Stimulated activated CD8-positive, alpha-beta memory T cell treated with anti-CD3 and anti-CD28 coated beads, Interleukin-4, amount 100 ng/mL, for 4 hours (primary cell): ENCODE measurements around the gene CSRNP2.
"Not testable (repeated sequence)": the region's sequence is repeated elsewhere in the genome, so short reads cannot be mapped to it uniquely, and the experiment has no call there.

Experiments used
- DNase-seq, 2 donors: peaks; one replicate each; pipeline ENCODE4 v3.0.0-alpha.2; 2020; ENCODE audit warnings: low read depth in 2 of 2, low spot score in 1 of 2

CSRNP2 gene

DNA sequence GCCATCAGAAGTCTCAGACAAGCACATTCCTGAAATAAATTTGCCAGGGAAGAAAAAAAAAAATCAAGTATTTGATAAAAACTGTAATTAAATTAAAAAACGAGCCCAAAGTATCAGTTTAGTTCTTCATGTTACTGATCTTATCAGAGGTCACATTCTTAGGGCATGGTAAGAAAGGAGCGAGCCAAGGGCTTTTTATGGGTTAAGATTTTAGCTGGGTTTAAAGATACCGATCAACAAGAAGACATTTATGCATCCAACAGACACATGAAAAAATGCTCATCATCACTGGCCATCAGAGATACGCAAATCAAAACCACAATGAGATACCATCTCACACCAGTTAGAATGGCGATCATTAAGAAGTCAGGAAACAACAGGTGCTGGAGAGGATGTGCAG is 5.0 kb downstream of the CSRNP2 start:
- not testable (repeated sequence) for DNase-seq

DNA sequence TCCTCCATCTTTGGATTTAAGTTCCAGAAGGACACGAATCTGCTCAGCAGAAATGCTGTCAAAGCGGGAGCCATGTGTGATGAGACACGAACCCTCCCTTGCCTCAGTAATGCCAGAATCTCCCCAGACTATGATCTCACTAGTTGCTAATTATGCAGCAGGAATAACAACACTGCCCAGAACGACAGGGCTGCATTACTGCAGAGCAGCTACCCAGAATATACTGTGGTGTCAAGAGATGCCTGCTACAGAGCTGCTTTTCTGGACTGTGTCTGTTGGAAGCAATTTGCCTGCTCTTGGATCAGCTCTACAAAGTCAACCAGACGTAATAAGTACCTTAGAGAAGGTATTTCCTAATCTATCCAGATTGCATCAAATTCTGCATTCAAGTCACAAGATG is 5.5 kb downstream of the CSRNP2 start:
- DNase-seq = no peak

DNA sequence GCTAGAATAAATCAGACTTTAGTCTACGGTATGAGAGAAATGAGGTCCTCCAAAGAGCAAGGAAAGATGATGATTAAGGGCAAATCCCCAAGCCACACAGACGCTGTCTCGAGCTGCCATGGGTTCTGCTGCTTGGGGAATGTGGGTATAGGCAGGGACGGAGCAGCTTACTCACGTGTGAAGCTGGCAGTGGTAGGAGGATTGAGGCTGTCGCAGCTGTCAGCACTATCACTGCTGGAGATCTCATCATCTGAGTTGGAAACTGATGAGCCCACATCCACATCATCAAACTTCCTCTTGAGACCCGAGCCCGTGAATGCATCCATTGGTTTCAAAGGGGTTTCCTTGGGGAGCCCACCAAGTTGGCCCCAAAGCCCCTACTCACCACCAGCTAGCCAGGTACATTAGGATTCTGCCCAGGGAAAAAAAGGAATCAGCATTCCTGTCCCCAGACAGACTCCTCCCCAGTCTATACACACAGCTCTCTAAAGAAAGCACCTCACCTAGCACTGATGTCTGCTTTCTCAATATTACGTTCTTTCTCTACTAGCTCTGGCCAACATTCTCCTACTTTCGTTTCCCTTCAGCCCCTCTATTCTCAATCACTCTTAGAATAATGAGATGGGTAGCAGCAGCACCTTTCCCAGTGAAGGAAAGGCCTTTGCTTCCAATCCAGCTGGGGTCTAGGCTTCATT is 7.0 kb downstream of the CSRNP2 start:
- DNase-seq = no peak

DNA sequence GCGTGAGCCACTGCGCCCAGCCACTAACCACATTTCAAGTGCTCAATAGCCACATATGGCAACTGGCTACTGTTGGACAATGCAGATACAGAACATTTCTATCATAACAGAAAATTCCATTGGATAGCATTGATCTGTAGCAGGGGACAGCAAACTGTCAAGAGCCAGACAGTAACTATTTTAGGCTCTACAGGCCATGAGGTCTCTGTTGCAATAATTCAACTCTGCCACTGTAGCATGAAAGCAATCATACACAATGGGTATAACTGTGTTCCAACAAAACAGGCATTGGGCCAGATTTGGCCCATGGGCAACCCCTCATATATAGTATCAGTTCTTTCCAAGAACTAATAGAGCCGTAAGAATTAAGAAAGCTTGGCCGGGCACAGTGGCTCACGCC is 8.0 kb downstream of the CSRNP2 start:
- no peak for DNase-seq

- DNase-seq = no peak
Observed at GRCh38 chr12:51071663-51072062, 11.7 kb downstream of the CSRNP2 start.

DNA sequence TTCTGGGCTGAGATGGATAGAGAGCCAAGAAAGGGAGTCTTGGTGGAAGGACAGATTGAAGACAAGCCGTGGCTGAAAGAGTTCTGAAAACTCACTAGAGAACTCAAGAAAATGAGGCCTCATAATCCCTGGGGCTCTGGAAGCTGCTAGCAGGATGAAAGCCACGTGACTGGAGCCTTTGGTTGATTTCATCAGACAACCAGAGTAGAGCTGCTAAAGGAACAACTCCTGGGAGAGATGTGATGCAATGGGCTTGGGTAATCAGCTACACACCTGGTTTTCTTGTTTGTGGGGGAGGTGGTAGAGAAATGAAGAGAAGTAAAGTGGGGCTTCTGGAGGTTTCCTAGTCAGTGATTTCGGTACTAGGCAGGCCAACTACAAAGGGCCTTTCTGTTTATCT is 13.4 kb downstream of the CSRNP2 start:
- no peak for DNase-seq

- no peak for DNase-seq
Observed at GRCh38 chr12:51067771-51068170, 15.6 kb downstream of the CSRNP2 start.

DNA sequence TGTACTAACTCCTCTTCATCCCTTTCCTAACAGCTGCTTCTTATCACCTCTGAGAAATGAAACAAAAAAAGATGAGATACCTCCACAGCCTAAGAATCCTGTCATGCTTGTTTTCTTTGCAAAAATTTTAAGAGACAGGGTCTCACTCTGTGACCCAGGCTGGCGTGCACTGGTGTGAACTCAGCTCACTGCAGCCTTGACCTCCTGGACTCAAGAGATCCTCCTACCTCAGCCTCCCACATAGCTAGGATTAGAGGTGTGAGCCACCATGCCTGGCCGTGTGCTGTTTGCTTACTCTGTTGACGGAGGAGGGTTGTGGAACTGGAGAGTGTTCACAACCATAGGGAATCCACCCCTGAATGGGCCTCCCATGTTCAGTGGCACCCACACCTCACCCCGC is 16.2 kb downstream of the CSRNP2 start:
- DNase-seq = no peak

GRCh38 chr12:51065530-51065929 is 17.9 kb downstream of the CSRNP2 start:
- DNase-seq = no peak

DNA sequence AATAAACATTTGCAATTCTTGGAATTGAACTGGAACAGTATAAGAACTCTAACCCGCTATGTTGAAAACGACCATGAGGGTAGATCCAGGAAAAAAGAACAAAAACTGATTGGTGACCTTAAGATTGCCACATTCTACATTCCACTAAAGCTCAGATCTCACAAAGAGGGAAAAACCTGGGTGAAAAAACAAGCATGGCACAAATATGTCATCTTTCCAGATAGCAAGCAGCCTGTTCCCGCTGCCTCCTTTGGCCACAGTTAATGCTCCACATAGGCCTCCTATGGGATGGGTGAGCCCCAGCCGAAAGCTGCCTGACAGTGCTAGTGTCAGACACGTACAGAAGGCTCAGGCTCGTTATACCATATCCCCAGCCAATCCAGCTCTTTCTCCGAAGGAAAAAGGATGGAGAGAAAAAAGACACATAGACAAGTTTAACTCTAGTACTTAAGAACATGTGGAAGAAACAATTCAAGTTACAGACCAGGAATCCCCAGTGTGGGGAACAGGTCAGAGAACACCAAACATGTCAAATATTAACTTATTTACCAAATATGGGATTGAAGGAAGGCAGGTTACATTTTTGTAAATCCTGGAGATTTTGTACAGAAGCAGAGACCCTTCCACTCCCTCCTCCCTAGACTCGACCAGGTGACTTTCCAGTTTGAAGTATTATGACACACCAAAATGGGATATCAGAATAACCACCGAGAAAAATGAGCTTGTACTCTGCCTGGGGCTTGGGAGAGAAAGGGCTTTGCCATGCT is 20.6 kb downstream of the CSRNP2 start:
- no peak for DNase-seq

GRCh38 chr12:51059086-51059485 is 24.3 kb downstream of the CSRNP2 start:
- DNase-seq = no peak

DNA sequence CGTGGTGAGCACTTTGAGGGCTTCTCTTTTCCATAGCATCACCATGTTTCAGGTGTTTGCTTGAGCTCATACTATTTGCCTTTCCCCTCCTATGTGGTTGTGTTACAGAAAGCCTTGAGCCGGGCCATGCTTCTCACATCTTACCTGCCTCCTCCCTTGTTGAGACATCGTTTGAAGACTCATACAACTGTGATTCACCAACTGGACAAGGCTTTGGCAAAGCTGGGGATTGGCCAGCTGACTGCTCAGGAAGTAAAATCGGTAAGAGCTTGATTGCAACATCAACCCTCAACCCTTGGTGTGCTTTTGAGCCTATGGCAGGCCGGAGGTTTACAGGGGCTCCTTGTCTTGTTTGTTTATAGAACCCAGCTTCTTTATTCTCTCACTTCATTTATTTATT is 27.2 kb downstream of the CSRNP2 start:
- no peak for DNase-seq

DNA sequence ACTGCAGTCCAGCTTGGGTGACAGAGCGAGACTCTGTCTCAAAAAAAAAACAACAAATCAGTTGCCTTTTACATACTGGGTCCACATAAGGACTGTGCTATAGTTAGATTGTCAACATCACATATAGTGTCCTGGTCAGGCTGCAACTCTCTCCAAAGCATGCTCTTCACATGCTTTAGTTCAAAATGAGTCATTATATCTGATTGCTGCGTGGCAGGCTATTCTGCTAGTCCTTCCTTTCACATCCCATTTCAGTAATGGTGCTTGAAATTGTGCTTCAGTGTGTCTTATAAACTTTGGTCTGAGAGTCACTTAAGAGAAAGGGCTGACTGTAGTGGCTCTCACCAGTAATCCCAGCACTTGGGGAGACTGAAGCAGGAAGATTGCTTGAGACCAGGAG is 28.3 kb downstream of the CSRNP2 start:
- no peak for DNase-seq

DNA sequence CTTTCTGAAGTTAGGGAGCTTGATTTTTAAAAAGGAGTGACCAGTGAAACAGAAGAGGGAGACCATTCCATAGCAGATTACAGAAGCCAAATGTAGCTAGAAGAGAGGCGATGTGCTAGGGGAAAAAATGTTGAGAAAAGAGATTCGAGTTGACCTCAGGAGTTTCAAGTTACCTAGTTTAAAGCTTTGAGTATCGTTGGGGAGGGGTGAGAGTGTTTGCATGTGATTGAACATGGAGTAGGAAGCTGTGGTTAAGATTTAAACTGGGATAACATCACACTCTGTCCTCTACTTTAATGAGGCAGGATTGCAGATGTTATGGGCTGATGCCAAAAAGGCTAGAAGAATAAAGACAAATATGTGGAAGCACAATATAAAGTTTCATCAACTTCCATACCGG is 31.6 kb downstream of the CSRNP2 start:
- DNase-seq = no peak

DNA sequence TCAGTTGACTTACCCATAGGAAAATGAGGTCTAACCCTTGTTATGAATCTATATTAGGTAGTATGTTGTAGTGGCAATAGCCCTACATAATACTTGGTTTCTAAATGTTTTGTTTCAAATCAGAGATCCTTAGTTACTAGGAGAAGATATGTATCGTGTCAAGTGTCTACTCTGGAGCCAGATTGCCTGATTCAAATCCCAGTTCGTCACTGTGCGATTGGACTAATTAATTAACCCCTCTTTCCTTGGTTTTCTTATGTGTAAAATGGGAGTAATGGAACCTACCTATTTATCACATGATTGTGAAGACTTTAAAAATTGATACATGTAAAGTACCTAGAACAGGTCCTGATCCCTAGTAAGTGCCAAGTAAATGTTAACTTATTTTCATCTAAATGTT is 33.9 kb downstream of the CSRNP2 start:
- no peak for DNase-seq

GRCh38 chr12:51048661-51049251 is 34.6 kb downstream of the CSRNP2 start:
- no peak for DNase-seq

GRCh38 chr12:51047655-51048540 is 35.5 kb downstream of the CSRNP2 start, which contains the start of gene LETMD1:
Gene LETMD1 (plus strand): TSS chr12:51048327. CDS start chr12:51048357, 30 bp downstream.
- peak; percentile 85 for DNase-seq

DNA sequence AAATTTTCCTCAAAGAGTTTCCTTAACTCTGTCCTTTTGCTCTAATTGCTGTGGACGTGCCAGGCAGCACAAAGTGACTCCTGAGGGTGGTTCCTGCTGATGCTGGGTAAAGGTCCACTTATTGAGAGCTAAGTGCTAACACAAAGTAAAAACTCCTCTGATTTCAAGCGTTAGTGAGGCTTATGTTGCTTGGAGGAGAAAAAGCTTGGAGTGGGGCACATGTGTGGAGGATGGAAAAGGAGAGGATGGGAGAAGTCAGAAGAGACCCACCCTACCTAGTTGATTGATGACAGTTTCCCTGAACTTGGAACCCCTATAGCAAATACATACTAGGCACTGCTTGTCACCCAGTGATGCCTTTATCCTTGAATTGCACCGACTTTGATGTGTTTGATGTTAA is 47.1 kb downstream of the CSRNP2 start:
- DNase-seq = no peak

DNA sequence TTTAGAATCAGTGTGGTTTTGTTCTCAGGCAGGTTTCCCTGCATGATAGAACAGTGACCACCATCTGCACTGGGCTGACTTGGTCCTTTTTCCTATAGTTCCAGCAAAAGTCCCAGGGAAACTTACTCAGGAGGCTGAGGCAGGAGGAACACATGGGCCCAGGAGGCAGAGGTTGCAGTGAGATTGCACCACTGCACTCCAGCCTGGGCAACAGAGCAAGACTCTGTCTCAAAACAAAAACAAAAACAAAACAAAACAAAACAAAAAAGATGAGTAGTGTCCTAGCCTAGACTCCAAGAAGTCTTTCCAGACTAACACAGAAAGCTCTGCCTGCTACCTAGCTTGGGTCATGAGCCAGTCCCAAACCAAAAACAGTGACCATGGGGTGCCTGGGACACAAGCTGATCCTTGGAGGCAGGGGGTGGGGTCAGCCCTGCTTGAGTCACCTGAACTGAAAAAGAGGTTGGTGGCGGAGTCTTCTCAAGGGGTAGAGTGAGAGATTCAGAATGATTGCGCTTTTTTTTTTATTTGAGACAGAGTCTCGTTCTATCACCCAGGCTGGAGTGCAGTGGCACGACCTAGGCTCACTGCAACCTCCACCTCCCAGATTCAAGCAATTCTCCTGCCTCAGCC is 49.8 kb downstream of the CSRNP2 start:
- DNase-seq = no peak

GRCh38 chr12:51033048-51033447 is 50.3 kb downstream of the CSRNP2 start:
- DNase-seq = no peak

DNA sequence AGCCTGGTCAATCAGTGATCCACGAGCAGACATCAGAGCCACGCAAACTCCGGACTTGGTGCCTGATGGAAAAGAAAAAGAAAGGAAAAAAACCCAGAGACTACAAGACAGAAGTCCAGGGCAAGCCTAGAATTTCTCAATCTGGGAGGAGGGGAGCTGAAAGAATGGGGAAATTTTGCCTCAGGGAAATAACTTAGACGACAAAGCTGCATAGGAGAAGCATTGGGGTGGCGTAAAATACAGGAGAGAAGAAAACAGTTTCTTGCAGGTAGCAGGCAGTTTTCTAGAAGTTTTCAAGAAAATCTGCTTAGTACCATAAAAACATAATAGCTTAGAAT is 54.6 kb downstream of the CSRNP2 start:
- no peak for DNase-seq
